GM11168 (cell line): ENCODE data around the gene BARX1.

Experiments
- in situ Hi-C: fragments of 300-500 bp; cut with MboI; formaldehyde crosslinking; loops from one replicate; pipeline ENCODE4 v1.12.0; 2022; ENCODE audit warnings: low sequenced_read_pairs; ENCODE audit not compliant: unreplicated experiment

BARX1 gene

DNA sequence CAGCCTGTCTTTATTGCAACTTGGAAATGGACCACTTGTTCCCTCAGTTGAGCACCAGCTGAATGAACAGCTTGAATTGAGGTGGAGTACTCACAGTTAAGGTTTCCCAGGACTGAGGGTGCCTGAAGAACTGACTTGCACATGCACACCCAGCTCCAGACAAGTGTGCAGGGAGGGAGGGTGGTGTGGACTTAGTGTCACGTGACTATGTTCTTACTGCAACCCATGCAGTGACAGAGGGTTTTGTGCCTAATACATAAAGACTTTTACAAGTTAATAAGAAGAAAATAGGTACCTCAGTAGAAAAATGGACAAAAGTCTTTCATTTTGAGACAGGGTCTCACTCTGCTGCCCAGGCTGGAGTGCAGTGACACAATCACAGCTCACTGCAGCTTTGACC, 18.0 kb downstream of the BARX1 start:
- in situ Hi-C loops: no loop called here

DNA sequence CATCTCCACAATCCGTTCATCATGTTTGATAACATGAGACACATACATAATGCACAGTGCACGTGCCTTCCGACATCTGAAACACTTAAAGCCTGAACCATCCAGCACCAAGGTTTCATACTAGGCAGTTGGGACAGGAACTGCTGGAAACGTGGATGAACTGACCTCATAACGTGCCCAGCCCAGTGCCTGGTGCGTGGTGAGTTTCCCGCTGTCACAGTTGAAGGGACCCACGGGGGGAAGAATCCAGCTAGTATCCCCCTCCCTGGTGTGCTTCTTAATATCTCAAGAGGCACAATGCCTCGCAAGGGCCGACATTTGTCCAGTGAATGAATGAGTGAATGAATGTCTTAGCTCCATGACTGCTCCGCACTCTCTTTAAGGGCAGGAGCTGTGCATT, 23.2 kb downstream of the BARX1 start:
- in situ Hi-C loops: no loop called here

DNA sequence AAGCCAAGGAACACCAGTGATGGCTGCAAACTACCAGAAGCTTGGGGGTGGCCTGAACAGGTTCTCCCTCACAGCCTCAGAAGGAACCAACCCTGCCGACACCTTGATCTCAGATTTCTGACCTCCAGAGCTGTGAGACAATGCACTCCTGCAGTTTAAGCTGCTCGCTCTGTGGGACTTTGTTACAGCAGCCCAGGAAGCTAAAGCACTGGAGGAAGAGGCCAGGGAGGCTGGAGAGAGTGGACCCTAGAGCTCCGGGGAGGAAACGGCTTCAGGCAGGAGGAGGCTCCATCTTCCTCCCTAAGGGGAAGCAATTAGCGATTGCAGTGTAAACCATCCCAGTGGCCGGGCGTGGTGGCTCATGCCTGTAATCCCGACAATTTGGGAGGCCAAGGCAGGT, 25.1 kb downstream of the BARX1 start:
- in situ Hi-C loops: no loop called here

DNA sequence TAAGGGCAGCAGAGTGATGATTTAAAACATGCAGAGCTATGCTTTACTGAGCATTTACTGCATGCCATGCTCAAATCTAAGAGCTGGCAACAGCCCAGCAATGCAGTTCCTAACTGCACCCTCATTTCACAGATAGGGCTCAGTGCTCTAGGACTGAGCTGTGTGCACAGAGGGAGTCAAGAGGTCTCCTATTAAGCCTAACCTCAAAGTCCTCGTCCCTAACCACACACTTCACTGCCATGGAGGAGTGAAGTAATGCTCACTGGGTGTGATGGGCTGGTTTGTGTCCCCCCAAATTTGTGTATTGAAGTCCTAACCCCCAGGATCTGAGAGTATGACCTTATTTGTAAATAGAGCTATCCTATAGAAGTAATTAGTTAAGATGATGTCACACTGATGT, 25.9 kb downstream of the BARX1 start:
- in situ Hi-C loops: no loop called here

- in situ Hi-C loops: no loop called here
Observed at GRCh38 chr9:93922535-93922934, 32.6 kb downstream of the BARX1 start.

DNA sequence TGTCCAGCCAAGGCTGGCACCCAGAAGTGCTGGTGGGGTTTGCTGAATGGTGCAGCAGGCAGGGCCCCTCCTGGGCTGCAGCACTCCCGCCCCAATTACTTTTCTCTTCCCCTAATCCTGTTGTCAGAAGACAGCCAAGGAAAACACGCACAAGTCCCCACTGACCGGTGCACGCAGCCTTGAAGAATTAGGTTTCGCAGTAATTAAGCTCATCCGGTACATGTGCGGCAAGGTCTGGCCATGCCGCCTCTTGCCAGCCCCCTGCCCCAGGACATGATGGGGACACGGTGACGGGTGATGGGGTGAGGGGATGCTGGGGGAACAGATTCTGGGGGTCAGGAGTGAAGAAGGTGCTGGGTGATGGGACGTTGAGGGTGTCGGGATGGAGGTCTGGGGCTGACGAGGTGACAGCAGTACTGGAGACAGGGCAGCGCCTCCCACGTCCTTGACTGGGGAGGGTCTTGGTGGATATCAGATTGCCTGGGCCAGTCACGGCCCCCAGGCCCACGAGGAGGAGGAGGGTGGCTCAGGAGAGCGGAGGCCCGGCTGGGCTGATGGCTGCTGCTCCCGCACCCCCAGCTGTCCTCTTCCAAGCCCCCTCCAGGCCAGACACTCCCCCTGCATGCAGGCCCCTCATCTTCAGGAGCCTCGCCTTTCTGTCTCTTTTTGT, 34.9 kb downstream of the BARX1 start:
- in situ Hi-C loops: no loop called here

GRCh38 chr9:93918061-93918460, 37.1 kb downstream of the BARX1 start:
- in situ Hi-C loops: no loop called here

DNA sequence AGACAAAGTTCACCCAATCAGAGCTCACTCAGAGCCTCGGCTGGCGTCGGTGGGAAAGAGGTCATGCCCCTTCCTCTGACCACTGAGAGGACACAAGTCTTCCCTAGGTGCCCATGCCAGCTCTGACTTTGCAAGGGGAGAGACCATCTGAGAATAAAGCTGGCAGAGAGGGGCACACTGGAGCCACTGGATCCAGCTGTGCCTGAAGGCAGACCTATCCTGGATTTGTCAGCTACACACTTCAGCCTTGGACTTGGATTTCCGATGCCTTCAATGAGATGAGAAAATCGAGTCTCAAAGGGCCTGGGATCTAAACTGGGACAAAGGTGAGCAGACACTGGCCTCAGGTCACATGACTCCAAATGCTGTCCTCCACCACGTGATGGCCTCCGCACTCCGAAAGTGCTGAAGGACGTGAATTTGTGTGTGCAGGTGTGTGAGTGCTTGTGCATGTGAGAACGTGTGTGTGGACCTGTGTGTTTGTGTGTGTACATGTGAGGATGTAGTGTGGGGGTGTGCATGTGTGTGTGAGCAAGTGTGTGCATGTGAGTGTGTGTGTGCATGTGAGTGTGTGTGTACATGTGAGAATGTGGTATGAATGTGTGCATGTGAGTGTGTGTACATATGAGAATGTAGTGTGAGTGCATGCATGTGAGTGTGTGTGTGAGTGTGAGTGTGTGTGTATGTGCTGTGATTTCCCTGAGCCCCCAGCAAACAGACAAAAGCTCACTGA, 37.9 kb downstream of the BARX1 start:
- in situ Hi-C loops: no loop called here

DNA sequence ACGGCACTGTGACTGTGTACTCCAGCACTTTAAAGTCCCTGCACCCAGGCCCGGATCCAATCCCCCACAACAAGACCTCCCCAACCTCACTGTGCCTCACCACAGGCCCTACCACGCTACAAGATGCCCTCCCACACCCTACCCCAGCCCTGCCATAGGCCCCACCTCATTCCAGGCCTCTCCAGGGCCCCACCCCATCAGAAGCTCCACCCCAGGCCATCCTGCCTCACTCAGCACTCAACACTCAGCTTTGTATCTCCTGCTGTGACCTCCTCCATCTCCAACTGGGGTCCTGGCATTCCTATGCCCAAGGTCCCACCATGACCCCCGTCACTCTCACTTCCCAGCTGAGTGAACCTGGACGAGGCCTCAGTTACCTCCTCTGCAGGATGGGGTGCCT, 38.8 kb downstream of the BARX1 start:
- in situ Hi-C loops: no loop called here

DNA sequence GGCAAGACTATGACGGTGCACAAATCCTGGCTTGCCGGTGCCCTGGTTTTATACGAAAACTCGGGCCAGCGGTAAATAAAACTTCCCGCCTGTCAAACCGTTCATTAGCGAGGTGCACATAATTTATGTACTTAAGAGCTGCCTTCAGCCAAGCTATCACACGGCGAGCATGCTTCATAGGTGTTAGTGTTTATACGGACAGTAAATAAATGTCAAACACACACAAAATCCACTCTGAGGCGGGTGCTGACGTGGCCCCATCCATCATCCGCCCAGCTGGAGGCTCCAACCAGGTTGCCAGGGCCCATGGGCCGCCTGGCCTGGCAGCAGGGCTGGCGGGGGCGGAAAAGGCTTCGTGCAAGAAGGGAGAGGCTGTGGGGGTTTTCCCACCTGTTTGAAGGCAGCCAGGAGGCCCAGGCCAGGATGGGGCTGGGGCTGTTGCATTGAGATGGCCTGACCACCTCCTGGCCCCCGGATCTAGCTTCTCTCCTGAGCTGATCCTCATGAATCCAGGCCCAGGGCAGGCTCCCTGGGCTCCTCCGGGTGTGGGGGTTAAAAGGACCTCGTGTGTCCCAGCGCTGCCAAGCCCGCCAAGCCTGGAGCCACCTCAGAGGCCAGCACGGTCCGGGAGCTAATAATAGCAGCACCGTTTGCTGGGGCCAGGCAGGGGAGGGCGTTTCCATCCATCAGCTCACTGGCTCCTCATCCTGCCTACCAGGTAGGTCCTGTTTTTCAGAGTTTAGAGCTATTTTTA, 43.2 kb downstream of the BARX1 start:
- in situ Hi-C loops: no loop called here

DNA sequence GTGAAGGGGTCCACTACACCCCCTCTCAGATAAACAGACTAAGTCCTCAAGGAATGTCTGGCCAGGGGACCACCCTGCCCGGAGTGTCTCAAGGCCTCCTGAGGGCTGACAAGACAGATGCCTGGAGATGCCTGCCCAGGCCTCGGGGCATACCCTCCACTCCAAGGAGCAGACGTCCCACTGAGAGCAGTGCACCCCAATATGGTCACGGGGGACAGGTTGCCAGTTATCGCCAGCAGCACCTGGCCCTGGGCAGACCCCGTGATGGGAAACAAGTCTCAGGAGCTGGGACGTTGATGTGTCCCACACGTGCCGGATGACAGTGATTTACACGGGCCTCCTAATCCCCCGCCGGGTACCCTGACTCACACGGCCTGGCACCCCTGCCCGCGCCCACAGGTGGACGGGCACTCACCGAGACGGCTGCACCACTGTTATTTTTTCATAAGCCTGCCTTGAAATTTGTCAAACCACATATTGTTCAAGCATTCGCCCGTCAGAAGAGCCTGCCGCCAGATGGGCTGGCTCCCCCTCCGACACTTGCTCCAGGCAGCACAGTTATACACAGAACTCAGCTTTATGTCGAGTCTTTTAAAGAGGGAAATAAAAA, 43.9 kb downstream of the BARX1 start:
- in situ Hi-C loops: no loop called here

DNA sequence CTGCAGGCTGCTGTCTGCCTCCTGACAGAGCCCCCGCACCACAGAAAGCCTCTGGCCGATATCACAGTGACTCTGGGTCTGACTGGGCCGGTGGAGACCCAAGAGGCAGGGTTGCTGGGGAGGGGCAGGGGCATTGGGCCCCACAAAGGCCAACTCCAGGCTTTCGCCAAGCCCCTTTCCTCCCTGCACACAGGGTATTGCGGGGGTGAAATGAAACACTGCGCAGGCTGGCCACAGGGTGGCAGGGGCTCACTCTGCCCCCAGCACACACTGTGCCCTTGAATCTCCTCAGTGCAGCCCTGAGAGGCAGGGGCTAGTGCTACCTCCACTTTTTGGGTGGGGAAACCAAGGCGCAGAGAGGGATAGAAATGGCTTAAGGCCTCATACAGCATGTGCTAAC, 44.6 kb downstream of the BARX1 start:
- in situ Hi-C loops: no loop called here

DNA sequence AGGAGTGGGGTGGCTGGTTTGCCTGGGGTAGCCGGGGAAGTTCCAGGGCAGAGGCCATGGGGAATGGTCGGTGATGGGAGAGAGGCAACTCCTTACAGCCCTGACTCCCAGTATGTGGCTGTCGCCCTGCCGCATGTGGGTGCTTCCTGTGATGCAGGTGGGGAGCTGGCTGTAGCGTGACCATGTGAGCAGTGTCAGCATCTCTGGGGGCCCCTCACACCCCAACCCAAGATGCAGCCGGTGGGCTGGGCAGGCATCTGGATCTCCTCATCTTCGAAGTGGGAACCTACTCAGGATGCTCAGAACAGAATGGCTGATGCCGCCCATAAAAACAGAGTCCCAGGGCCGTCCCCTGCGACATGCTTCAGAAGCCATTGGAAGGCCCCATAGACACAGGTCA, 45.0 kb downstream of the BARX1 start:
- in situ Hi-C loops: no loop called here

- in situ Hi-C loops: no loop called here
Observed at GRCh38 chr9:93909242-93909616, 45.9 kb downstream of the BARX1 start.

GRCh38 chr9:93908591-93909241, 46.4 kb downstream of the BARX1 start:
- in situ Hi-C loops: no loop called here

DNA sequence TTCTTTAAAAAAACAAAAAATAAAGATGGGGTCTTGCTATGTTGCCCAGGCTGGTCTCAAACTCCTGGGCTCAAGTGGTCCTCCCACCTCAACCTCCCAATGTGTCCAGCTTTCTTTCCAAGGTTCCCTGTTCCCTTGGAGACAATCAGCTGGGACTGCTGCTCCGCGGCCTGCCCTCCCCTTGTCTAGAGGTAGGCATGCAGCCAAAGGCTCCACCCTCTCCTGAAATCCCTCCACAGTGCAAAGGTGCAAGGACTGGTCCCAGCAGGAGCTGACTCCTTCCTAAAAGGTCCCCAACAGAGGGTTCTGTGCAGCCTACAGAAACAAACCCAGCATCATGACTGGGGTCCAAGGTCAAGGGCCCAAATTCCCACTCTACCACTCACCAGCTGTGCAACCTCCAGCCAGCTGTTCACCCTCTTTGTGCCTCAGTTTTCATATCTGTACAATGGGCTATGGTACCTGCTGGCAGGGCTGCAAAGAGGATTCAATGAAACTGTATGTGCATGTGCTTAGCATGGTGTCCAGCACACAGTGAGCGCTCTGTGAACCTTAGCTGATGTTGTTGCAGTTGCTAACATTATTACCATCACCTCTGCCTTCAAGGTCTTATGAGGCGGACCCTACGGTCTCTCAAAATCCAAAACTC, 47.5 kb downstream of the BARX1 start:
- in situ Hi-C loops: no loop called here

- in situ Hi-C loops: no loop called here
Observed at GRCh38 chr9:93906195-93906880, 48.8 kb downstream of the BARX1 start.

- in situ Hi-C loops: no loop called here
Observed at GRCh38 chr9:93905473-93906133, 49.6 kb downstream of the BARX1 start.
